Ecto neural progenitor cell (in vitro differentiated cells): ENCODE results near the gene DLGAP1.

Experiments used
- DNase-seq: peaks from one replicate; pipeline ENCODE4 v3.0.0-alpha.2; 2018; ENCODE audit warnings: low spot score

DLGAP1 gene

DNA sequence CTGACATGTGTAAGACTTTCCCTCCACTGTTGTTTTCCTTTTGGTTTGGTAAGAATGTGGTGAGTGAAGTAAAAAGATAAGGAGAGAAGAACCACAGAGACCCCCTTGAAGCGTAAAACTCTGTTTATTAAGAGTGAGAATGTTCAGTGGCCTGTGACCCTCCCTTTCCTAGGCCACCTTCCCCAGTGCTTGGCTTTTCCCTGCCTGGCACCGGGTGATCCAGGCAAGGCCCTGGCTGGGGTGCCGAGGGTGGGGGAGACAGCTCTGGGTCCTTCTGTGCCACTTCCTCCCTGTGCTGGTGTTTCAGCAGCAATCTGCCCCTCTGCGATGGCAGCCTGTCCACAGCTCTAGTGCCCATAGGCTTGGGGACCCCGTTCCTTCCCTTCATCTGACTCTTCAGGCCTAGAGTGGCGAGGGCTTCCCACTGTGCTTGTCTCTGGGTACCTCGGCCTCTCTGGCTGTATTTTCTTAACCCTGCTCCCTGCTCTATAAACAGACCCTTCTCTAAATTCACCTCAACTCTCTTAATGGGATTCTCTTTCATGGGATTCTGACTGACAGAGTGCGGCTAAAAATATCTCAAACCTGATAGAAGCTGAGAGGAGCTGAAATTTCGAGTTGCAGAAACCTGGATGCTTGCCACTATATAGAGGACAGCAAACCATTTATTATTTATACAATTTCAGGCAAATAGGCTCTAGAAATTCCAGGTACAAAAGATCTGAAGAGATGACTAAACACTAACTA, 461.0 kb downstream of the DLGAP1 start:
- no peak for DNase-seq

DNA sequence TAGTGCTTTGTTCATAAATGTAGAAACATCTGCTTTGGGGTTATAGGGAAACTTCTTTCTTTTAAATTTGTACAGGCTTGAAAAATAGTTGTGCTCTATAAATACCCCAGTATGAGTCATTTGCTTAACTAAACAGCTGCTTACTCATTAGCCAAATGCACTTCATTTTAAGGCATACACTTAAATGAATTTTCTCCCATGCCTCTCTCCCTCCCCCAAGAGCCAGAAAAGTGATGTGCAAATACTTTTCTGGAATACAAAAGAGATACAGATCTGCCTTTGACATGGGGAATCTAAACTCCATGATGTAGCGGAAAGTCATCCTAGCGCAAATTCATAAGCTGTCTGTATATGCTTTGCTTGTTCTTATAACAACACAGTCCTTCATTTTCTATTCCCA, 469.4 kb downstream of the DLGAP1 start:
- no peak for DNase-seq

DNA sequence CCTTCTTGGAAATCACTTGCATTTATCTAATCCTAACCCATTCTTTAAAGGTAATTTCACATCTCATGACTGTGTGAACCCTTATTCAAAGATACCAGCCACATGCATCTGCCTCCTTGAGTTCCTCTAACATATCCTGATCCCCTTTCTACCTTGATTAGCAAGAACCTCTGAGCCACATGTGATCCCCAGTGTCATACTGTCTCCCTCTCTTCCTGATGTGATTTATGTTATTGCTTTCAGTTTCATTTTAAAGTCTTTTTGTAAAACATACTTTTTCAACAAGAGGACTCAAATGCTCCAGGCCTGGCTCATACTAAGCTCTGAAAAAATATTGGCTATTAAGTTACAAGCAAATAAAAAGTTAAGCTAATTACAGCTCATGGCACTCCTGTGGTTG, 470.1 kb downstream of the DLGAP1 start:
- no peak for DNase-seq

DNA sequence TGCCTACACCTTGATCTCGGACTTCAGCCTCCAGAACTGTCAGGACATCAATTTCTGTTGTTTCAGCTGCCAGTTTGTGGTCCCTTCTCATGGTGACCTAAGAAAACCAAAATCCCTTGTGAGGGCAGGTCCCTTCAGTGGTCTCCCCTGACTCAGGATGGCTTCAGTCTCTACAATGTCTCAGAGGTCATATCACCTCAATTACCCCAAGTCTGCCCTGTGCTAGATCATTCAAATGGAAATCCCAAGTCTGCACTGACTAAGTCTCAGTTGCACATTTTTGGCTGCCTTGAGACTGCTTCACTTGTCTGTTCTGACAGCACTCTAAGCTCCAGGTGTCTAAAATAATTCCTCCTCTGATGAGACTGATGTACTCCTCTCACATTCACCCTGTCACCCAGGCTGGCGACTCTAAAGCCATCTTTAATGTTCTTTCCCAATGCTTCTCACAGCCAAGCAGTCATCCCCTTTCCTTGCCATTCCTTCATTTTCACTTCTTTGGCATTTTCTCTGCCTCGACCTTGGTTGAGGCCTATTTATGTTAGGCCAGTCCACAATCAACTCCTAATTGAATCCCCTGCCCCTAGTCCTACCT, 470.8 kb downstream of the DLGAP1 start:
- DNase-seq = no peak

DNA sequence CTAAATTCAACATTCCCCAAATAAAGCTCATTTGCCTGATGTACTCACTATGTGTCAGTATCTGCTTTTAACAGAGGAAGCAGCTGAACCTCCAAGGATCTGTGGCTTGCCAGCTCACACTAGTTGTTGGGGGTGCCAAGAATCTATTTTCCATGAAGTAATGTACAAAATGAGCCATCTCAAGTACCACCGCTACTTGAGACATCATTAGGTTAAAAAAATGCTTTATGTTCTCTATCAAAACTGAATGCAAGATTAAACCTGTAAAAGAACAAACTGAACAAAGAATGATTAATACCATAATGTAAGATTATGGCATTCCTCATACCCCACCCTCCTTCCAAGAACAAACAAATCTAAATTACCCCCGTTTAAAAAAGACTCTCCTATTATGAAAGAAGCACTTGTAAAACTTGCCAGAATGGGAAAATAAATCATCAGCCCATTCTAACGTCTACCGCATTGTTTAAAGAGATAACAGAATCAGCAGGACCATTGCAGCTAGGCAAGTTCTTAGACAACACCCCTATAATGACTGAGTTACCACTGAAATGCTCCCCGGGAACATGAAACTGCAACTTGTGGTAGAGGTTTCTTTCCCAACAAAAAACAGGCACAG, 471.6 kb downstream of the DLGAP1 start:
- DNase-seq = no peak

DNA sequence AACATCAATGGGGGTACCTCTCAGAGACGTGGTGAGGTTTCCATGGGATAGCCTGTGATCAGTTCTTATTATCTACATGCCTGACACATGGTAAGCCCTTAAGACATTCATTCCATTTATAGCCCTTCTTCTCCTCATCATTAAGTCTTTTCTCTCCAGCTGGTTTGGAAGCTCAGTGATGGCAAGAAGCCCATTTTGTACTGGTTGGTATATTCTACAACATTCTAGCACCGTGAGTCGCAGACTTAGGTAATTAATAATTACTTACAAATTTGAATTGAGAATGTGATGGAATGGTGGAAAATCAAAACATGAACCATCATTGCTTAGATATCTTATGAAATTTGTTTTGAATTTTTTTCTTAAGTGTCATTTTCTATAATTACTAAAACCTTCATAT, 472.6 kb downstream of the DLGAP1 start:
- DNase-seq = no peak

DNA sequence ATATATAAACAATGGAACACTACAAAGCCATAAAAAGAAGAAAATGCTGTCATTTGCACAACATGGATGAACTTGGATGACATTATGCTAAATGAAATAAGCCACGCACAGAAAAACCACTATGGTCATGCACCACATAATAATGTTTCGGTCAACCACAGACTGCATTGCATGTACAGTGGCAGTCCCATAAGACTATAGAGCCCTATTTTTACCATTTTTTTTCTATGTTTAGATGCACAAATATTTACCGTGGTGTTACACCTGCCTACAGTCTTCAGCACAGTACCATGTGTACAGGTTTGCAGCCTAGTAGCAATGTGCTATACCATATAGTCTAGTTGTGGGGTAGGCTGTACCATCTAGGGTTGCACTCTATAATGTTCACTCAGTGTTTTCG, 476.1 kb downstream of the DLGAP1 start:
- no peak for DNase-seq

DNA sequence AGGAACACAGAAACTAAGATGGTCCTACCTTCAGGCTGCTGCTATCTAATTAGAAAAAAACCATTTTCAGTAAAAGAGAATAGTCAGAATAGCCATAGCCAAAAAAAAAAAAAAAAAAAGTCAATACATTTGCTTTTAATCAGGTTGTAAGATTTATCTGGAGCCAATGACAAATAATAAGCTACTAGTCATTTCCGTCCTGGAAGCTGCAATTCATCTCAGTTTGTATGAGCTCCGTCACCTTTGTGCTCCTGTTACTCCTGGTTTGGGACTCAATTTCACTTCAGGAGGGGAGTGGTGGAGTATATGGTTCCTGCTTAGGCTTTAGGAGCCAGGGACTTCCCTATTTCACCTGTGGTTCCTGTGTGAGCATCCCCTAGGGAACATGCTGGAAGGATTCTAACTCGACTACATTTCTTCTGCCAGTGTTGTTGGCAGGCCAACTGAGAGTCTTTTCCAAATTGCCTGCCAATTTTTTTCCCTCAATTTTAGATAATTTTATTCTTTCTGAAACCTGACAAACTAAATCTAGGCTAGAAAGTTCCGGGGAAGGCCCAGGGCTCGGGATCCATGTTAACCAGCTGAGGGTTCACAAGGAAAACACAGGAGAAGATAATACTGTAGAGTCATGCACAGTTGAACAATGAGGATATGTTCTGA, 481.8 kb downstream of the DLGAP1 start:
- DNase-seq = no peak

DNA sequence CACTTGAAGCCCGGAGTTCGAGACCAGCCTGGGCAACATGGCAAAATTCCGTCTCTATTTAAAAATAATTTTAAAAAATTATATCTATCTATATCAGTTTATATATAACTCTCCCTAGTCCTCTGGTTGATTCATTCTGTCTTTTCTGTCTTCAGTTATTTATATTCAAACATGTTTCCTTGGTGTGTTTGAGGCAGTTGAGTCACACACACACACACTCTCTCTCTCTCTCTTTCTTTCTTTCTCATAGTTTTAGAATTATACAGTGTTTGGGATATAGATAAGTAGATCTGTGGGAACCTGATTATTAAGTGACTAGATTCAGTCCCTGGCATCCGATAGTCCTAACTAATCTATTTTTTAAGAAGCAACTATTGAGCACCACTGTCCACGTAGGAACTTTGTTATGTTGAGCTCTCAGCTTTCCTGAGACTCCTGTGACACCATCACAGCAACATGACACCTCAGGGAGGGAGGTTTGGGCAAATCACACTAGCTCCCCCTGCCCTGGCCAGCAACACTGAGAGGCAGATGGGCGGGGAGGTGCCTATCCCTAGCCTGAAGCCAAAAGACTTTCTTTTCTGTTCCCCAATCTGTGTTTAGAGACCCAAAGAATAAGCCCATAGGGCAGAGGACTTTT, 482.7 kb downstream of the DLGAP1 start:
- DNase-seq = no peak

DNA sequence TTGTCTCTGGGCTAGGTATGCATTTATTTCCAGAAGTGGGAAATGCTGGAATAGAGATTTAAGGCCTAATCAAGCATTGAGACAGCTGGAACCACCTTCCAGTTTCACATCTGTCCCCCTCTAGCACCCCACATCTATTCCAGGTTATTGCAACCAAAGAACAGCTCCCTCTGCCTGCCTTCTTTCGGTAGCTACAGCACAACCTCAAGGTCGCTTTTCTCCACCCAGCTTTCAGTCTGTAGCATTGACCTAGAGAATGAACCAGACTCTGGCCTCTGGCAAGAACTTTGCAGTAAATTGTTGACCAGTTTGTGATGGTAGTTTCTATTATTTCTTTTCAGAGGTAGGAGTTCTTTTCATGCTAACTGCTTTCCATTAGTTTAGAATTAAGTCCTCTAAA, 484.2 kb downstream of the DLGAP1 start:
- DNase-seq = no peak

DNA sequence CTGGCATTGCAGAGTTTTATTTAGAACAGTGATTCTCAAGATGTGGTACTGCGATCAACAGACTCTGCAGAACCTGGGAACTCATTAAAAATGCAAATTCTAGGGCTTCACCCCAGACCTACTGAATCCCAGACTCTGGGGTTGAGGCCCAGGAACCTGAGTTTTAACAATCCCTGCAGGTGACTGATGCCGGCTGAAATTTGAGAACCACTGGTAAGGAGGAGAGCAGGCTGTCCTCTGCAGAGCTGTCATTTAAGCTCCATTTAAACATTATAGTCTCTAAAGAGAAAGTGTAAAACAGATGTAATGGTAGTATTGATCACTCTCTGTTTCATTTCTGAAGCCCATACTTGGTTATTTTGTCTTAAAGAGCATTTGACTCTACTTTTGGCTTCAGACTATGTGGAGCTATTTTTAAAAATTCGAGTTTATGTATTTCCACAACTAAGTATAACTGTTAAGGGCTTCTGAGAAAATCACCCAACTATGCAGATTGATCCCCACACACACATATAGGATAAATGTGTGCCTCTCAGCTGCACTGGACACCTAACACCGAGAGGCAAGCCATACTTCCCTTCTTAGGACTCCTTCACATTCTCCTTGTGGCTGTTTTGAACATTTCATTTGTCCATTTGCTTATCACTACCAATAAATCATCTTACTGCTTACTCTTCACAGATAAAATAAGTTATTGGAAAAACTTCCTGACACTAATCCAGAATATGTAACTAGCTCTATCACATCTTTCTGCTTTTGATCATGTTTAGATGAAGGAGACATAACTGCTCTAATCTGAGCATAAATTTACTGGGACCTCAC, 487.5 kb downstream of the DLGAP1 start:
- DNase-seq = no peak

DNA sequence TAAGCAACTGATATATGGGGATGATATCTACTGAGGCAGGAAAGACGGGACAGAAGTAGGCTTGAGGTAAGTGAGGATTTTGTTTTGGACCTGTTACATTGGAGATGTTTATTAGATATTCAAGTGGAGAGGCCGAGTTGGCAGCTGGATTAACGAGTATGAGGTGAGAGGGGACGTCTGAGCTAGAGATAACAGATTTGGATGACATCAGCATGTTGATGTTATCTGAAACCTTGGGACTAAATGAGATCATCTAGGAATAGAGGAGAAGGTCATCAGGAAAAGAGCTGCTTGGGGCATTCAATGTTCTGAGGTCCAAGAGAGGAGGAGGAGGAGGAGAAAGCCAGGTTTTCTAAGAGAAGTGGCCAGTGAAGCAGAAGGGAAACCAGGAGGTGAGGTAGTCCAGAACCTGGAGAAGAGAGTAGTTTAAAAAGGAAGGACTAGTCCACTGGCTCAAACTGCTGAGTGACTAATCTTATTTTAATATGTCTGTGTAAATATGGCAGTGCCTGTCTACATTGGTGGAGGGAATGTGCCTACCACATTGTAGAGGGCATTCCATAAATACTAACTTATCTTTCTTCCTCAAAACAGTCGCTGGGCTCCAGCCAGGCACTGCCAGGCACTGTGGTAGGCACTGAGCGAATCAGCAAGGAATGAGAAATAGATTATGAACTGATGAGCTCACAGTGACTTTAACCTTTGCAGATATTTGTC, 488.3 kb downstream of the DLGAP1 start:
- DNase-seq = no peak

DNA sequence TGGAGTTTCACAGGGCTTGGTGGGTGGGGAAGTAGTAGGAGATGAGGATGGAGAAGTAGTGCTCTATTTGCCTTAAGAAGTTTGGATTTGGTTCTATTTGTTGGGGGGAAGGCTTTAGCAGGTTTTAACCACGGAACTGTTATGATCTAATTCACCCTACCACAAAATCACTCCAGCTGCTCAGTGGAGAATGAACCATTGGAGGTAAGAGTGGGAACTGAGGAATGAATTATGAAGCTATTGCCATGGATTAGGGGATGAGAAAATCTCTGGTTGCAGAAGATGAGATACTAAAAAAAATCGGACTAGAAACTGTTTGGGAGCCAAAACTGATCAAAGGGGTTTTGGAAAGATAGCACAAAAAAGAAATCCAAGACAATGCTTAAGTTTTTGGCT, 488.9 kb downstream of the DLGAP1 start:
- DNase-seq = no peak

DNA sequence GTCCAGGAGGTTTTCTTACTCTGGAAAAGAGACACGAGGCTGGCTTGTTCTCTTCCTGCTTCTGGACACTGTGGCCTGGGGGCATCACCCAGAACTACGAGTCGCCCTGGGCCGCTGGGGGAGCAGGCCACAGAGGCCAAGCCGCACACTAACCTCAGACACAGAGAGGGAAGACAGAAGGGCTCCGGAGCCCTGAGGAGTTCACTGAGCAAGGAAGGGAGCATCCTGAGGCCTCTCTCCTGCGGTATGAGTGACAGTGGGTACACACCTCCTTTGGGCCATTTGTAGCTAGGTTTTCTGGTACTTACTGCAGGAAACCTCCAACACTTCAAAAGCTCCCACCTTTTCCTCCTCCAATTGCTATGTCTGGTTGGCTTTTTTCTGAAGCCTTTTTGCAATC, 494.1 kb downstream of the DLGAP1 start:
- no peak for DNase-seq

DNA sequence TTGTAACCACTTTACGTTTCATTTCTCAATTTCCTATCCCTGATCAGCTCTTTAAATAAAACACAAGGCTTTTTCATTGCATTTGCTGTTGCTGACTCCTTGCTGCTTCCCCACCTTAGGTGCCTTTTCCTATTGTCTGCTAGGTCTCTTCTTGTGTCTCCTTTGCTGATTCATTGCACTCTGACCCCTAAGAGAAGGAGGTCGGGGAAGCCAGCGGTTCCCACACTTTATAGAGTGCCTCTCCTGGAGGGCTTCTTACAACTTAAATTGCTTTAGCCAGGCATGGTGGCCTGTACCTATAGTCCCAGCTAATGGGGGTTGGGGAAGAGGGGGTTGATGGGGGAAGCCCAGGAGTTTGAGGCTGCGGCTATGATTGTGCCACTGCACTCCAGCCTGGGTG, 495.0 kb downstream of the DLGAP1 start:
- no peak for DNase-seq

DNA sequence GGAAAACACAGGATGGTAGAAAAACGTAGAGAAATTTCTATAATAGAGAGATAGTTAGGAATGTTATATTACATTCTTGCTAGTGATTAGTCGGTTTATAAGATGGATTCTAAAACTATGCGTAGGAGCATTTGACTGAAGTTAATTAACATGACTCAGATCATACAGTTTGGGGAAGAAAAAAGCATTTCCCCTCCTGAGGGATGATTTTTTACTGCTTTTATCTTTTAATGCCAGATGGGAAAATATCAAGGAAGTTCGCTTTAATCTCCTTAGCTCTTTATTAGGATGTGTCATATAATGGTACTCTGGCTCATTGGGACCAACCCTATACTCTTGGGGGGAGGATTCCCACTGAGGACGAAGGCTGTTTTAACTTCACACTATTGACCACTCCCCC, 503.1 kb downstream of the DLGAP1 start:
- DNase-seq = no peak

DNA sequence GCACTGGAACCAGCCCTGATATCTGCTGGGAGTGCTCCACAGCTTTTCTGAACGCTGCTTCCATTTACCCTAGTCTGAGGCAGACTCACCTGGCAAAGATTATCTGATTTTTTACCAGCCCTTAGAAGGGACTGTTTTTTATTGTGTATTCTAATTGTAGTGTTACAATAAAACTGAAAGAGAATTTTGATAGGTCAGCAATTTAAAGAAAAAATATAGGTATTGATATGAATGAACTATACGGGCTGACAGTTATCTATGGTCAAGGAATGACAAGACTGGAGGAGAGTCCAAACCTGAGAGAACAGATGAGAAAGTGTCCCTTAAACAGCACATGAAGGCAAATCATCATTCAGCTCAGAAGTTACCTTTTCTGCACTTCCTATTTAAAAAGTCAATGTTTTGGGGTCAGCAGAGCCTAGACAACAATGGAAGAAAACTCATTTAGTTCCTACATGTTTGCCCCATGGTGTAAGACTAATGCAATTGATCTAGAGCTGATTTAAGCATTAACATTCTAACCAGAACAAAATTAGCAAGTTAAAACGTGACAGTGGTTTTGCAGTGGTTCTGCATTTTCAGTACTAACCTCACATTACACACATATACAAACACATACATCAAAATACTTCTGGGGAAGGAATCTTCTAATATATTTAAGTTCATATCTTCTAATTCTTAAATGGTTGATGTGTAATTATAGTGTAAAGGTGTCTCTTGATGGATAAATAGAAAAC, 504.3 kb downstream of the DLGAP1 start:
- DNase-seq = no peak

DNA sequence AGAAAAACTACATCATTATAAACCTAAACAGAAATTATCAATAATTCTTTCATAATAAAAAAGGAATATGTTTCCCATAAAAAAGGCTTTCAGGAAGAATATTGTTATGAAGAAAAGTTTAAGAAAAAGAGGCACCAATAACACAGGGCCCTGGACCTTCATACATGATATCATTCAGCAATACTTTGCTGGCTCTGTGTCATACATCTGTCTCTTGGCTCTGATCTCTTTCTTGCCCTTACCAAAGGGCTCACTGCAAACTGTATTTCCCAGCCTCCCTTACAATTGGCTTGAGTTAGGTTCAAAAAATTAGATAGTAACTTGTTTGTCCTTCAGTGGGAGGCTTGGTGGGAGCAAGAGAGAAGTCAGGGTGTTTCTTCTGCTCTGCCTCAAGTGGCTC, 506.1 kb downstream of the DLGAP1 start:
- no peak for DNase-seq

DNA sequence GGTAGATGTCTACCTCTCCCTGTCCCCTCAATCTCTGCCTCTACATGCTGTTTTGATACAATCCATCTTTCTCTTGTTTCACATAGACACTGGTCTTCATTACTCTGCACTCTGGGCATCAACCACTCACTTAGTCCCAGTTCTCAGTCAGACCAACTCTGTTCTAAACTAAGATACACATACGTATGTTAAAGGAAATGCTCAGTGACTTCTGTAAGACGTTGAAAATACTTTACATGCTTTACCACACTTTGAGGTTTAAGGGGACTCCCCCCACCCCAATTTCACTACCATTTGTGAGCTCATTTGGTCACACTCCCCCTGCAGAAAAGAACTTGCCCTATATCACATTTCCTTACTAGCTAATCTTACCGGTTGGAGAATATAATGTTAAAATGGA, 507.7 kb downstream of the DLGAP1 start:
- DNase-seq = no peak

DNA sequence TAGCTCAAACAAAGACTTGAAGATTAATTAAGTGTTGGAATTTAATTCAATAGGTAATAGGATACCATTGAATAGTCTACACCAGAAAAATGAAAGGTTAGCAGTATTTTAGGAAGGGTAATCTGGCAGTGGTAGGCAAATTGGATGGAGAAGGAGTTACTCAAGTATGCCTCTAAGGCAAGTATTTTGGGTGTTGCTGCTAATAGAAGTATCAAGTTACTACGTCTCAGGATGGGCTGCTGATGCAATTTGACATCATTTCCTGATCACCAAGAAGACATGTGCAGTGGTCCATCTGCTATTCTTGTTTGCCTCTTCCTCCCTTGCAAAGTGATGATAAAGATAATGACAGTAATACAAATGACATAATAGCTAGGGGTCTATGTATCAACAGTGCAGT, 519.8 kb downstream of the DLGAP1 start:
- no peak for DNase-seq
